Measurements from ENCODE around the gene NEURL1B.
A peak's percentile ranks its signal among the peaks of the same experiment; 100 is the strongest.

Gene NEURL1B

DNA sequence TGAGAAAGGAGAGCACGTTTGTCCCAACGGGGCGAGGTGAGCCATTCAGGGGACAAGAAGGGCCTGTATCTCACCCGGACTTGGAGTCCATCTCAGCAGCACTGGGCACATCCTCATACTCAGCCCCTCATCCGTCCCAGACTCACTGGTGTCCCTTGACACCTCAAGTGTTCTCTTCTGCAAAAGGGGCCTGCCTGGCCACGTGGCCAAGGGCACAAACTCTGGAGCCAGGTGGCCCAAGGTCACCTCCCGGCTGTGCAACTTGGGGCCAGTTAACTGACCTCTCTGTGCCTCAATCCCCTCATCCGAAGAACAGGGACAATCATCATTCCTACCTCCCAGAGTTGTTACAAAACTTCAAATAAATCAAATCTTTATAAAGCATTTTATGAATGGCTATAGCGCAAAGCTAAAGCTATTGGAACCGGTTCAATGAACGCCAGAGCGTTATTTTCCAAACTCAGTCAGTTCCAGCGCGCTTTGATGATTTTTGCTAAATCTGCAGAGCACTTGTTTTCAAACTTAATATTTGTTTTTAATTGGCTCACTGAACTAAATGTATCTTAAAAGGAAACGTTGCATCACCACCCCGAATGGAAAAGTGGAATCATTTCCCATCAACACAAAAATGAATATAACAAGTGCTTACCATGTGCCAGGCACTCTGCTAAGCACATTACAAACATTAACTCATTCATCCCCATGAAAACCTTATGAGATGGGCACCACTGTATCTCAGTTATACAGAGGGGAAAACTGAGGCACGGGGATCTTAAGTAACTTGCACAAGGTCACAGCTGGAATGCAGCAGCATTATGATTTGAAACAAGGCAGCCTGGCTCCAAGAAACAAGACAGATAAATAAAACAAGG is 80.6 kb downstream of the NEURL1B start:
- peak overlapping the region; percentile 17 for H3K4me3 Mint-ChIP-seq

DNA sequence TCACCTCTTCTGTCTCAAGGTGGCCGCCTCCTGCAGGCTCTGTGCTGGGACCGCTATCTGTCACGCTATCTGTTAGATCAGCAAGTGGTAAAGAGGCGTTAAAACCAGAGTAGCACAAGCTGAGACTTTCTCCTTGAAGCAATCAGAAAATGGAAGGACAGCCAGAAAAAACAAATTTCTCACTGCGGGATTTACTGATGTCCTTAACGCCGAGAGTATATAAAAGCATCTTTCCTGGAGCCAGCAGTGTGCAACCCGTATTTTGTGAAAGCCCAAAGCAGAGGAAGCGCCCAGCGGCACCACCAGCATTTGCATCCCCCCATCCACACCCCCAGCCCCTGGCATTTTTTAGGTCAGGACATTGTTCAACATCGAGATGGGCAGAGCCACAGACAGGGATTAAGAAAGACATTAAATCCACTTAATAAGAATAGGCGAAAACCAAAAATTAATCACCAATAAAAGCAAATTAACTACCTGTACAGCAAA is 81.3 kb downstream of the NEURL1B start:
- peak overlapping the region; percentile 59 for H3K27ac Mint-ChIP-seq
- H3K27me3 Mint-ChIP-seq = no peaks in the 10 kb centered on the region
- no peaks in the 10 kb centered on the region for H3K9me3 Mint-ChIP-seq
- peaks cover 18% of the 10 kb centered on the region for H3K4me1 Mint-ChIP-seq (ENCODE audit: low read depth)
- peak overlapping the region; percentile 11 for H3K4me3 Mint-ChIP-seq
- no peaks in the 10 kb centered on the region for H3K36me3 Mint-ChIP-seq (ENCODE audit: low read depth)

More for the DNA sequence above, 80.6 kb downstream of the NEURL1B start:
- H3K27me3 Mint-ChIP-seq = no peaks in the 10 kb centered on the region
- peak overlapping the region; percentile 62 for H3K27ac Mint-ChIP-seq
- H3K4me1 Mint-ChIP-seq (ENCODE audit: low read depth) = peaks cover 18% of the 10 kb centered on the region
- H3K9me3 Mint-ChIP-seq = no peaks in the 10 kb centered on the region
- H3K36me3 Mint-ChIP-seq (ENCODE audit: low read depth) = no peaks in the 10 kb centered on the region

DNA sequence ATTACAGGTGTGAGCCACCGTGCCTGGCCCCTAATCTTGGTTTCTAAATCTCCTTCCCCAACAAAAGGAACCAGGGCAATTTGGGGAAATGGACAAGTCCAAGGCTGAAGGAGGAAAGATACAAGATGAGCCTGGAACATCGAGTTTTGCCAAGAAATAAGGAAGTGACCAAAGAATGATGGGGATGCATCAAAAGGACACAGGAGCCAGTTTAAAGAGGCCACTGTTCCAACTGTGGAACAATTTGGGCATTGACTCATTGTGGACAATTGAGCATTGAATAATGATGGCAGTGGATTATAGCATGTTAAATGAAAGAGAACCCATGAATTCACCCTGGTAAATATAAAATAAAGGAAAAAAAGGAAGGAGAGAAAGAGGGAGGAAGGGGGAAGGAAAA is 82.4 kb downstream of the NEURL1B start:
- H3K9me3 Mint-ChIP-seq = no peaks in the 10 kb centered on the region

DNA sequence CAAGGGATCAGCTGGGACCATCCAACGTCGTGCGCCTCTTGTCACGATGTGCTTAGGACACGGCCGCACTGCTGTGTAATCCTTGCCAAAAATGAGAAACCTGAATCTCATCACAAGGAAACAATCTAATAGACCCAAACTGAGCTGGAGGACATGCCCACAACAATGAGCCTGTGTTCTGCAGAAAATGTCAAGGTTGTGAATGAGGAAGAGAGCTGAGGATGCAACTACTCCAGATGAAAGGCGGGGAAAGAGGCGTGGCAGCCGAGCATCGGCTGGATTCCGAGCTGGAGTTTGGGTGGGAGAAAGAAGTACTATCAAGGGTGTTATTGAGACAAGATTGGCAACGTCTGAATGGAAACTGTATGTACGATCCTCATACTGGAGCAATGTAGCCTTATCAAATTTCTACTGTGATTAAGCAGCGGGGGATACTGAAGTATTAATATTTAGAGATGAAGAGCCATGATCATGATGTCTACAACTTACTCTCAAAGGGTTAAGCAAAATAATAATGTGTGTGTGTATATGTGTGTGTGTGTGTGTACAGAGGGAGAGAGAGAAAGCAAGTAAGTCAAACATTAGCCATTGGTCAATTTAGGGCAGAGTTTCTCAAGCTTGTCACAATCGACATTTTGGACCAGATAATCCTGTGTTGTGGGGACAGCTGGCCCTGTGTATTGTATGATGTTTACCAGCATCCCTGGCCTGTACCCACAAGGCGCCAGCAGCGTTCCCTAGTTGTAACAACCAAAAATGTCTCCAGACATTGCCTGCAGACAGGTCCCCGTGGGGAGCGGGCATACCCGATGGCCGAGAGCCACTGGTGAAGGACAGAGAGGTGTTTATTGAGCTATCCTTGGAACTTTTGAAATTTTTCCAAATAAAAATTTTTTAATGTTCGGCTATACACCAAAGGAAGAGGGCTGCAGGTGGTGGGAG is 83.5 kb downstream of the NEURL1B start:
- H3K9me3 Mint-ChIP-seq = no peaks in the 10 kb centered on the region
- no peak overlapping the region for H3K27ac Mint-ChIP-seq
- H3K36me3 Mint-ChIP-seq (ENCODE audit: low read depth) = no peaks in the 10 kb centered on the region
- no peaks in the 10 kb centered on the region for H3K27me3 Mint-ChIP-seq
- H3K4me3 Mint-ChIP-seq = no peak overlapping the region
- peaks cover 18% of the 10 kb centered on the region for H3K4me1 Mint-ChIP-seq (ENCODE audit: low read depth)

More for the DNA sequence above, 82.4 kb downstream of the NEURL1B start:
- no peaks in the 10 kb centered on the region for H3K36me3 Mint-ChIP-seq (ENCODE audit: low read depth)
- H3K4me1 Mint-ChIP-seq (ENCODE audit: low read depth) = peaks cover 18% of the 10 kb centered on the region
- H3K27ac Mint-ChIP-seq = no peak overlapping the region
- H3K27me3 Mint-ChIP-seq = no peaks in the 10 kb centered on the region
- no peak overlapping the region for H3K4me3 Mint-ChIP-seq

DNA sequence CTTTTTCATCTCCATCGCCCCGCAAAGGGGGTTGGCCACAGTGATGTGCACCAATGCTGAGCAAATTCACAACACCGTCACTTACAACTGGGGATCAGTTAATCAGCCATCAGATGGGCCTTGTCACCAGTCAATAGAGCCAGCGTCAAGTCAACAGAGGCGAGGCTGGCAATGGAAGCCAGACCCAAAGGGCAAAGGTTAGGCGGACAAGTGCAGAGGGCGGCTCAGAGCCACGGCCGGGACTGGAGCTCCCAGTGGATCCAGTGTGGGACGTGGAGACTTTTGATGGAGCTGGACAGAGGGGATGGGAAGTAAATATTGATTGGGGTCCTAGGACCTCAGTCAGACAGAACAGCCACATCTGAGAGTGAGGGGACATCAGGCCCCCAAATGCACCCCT is 84.2 kb downstream of the NEURL1B start:
- H3K36me3 Mint-ChIP-seq (ENCODE audit: low read depth) = no peaks in the 10 kb centered on the region
- no peak overlapping the region for H3K27ac Mint-ChIP-seq
- H3K27me3 Mint-ChIP-seq = no peaks in the 10 kb centered on the region
- peaks cover 18% of the 10 kb centered on the region for H3K4me1 Mint-ChIP-seq (ENCODE audit: low read depth)
- no peak overlapping the region for H3K4me3 Mint-ChIP-seq
- H3K9me3 Mint-ChIP-seq = no peaks in the 10 kb centered on the region

DNA sequence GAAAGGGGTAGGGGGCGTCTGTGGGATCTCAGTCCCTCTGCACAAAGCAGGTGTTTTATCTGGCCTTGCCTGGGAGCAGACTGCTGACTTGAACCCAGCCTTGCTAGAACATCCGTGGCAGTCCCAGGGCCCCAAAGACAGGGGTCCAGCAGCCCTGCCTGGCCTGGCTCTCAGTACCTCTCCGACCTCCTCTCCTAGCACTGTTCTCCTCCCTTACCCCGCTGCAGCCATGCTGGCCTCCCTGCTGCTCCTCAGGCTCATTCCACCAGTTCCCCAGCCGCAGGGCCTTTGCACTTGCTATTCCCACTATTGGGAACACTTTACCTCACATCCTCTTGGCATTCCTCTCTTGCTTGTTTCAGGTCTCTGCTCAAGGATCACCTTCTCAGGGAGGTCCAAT is 84.7 kb downstream of the NEURL1B start:
- no peaks in the 10 kb centered on the region for H3K9me3 Mint-ChIP-seq
- no peak overlapping the region for H3K27ac Mint-ChIP-seq
- H3K36me3 Mint-ChIP-seq (ENCODE audit: low read depth) = no peaks in the 10 kb centered on the region
- H3K4me1 Mint-ChIP-seq (ENCODE audit: low read depth) = peaks cover 18% of the 10 kb centered on the region
- H3K27me3 Mint-ChIP-seq = no peaks in the 10 kb centered on the region
- H3K4me3 Mint-ChIP-seq = no peak overlapping the region

DNA sequence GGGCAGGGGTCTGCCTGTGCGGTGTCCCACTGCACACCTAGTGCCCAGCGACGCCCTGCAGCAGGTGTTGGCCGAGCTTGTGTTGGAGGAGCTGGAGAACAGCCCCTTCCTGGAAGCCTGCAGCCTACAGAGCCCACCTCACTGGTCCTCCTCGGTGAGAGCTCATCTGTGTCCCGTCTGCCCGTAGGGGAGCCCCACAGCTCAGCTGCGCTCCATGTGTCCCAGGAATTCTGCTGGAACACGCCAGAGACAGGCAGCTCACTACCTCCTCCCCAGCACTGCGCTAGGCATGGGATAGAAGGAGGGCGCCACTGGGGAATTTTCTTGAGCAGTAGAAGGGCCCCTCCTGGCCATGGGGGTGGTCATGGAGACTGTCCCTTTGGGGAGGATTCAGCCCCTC is 85.9 kb downstream of the NEURL1B start:
- peaks cover 9% of the 10 kb centered on the region for H3K4me1 Mint-ChIP-seq (ENCODE audit: low read depth)
- H3K27ac Mint-ChIP-seq = no peak overlapping the region

DNA sequence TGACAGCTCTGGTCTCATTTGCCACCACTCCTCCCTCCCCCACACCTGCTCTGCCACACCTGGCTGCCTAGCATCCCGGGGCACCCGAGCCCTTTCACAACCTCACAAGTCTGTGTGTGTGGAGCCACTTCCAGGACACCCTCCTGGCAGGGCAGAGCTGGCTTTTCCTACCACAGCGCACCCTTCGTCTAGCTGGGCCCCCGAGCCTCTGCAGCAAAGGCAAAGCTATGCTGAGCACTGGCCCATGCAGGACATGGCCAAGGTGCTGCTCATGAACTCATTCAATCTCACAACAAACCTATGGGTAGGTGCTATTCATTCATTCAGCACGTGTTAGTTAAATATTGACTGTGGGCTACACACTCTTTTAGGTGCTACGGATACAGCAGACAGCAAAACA is 86.5 kb downstream of the NEURL1B start:
- Mint-ChIP-seq H3K27ac (no peak overlapping the region), H3K36me3 (ENCODE audit: low read depth) (no peaks in the 10 kb centered on the region), H3K4me3 (no peak overlapping the region), H3K9me3 (no peaks in the 10 kb centered on the region), H3K27me3 (no peaks in the 10 kb centered on the region), H3K4me1 (ENCODE audit: low read depth) (peaks cover 3% of the 10 kb centered on the region)

More for the DNA sequence above, 85.9 kb downstream of the NEURL1B start:
- Mint-ChIP-seq H3K27me3 (no peaks in the 10 kb centered on the region), H3K4me3 (no peak overlapping the region), H3K9me3 (no peaks in the 10 kb centered on the region), H3K36me3 (ENCODE audit: low read depth) (no peaks in the 10 kb centered on the region)

DNA sequence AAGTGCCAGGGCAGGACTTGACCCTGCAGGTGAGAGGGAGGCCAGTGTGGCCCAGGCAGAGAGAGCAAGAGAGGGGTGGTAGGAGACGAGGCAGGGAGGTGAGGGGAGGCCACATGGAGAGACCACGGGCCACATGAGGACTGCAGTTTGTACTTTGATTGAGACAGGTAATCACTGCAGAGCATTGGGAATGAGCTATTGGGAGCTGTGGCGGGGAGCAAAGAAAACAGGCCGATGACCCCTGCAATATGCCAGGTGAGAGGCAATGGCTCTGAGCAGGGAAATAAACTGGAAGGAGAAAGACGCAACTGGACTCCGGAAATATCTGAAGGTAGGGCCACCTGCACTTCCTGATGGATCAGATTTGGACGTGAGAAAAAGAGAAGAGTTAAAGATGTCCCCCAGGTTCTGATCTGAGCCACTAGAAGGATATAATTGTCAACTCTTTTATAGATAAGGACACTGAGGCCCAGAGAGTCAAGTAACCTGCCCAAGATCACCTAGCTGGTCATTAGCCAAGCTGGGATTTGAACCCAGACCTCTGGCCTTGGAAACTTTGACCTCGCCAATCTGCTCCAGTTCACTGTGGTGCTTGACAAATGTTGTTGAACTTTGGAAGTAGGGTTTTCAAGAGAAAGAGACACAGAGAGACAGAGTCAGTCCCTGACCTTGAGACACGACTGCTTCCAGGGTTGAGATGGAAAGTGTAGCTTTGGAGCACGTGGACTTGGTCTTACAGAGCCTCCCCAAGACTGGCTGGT is 87.6 kb downstream of the NEURL1B start:
- Mint-ChIP-seq H3K9me3 (no peaks in the 10 kb centered on the region), H3K4me1 (ENCODE audit: low read depth) (no peaks in the 10 kb centered on the region), H3K4me3 (no peak overlapping the region), H3K36me3 (ENCODE audit: low read depth) (no peaks in the 10 kb centered on the region), H3K27me3 (no peaks in the 10 kb centered on the region), H3K27ac (no peak overlapping the region)

DNA sequence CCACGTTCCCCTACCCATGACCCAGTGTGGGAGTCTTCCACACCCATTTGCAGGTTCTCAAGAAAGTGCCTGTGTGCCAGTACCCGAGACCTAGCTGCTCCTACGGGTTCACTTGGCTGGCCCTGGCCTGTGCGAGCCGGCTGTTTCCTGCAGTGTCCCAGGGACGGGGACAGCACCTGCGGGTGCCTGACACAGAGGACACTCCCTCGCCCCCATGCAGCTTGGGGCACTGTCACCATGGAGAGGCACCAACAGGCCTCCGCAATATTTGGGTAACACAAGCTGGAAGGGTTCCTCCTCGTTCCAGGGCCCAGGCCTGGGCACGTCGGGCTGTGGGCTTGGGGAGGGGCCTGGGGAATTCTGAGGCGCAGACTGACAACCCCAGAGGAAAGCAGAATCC is 88.5 kb downstream of the NEURL1B start:
- no peak overlapping the region for H3K4me3 Mint-ChIP-seq
- no peaks in the 10 kb centered on the region for H3K36me3 Mint-ChIP-seq (ENCODE audit: low read depth)
- H3K27ac Mint-ChIP-seq = no peak overlapping the region
- H3K27me3 Mint-ChIP-seq = no peaks in the 10 kb centered on the region
- no peaks in the 10 kb centered on the region for H3K4me1 Mint-ChIP-seq (ENCODE audit: low read depth)
- no peaks in the 10 kb centered on the region for H3K9me3 Mint-ChIP-seq

DNA sequence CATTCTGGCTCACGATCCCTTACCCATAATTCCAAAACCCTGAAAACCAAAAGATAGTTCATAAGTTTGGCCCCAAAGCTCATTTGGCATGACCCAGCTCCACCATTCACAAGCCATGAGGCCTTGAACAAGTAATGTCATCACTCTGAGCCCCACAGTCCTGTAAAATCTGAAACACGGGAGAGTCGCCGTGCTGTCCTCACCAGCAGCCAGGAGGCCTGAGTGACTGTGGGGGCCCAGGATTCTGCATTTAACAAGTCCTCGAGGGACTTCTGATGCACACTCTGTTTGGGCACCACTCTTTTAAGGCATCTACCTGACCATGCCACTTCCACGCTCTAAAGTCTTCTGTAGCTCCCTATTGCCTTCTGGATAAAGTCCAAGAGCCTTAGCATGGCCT is 89.2 kb downstream of the NEURL1B start:
- Mint-ChIP-seq H3K9me3 (no peaks in the 10 kb centered on the region), H3K27ac (no peak overlapping the region), H3K4me1 (ENCODE audit: low read depth) (no peaks in the 10 kb centered on the region), H3K36me3 (ENCODE audit: low read depth) (no peaks in the 10 kb centered on the region), H3K4me3 (no peak overlapping the region), H3K27me3 (no peaks in the 10 kb centered on the region)

DNA sequence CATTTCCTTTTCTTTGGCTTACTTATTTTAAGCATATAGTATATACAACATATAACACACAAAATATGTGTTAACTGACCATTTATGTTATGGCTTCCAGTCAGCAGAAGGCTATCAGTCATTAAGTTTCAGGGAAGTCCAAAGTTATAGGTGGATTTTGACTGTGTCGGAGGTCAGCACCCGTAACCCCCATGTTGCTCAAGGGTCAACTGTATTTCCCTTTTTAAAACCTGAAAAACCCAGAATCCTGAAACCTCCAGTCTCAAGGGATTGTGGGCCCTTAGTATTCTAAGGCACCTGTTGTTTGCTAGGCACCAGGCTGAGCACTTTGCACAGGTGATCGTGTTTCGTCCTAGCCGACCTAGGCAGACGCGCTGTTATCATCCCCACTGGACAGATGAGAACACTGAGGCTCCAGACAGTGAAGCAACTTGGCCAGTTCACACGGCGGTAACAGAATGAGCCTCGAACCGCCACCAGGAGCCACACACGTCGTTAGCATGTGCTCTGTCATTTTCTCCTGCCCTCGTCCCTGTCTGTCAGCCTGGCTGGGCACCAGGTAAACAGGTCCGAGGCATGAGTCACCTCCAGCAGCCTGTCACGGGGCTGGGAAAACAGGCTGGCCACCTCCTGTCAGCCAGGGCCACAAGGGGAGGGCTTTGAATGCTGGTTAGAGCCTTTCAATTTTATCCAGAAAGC is 90.1 kb downstream of the NEURL1B start:
- Mint-ChIP-seq H3K9me3 (no peaks in the 10 kb centered on the region), H3K36me3 (ENCODE audit: low read depth) (no peaks in the 10 kb centered on the region), H3K27ac (no peak overlapping the region), H3K4me3 (no peak overlapping the region), H3K4me1 (ENCODE audit: low read depth) (no peaks in the 10 kb centered on the region), H3K27me3 (no peaks in the 10 kb centered on the region)

DNA sequence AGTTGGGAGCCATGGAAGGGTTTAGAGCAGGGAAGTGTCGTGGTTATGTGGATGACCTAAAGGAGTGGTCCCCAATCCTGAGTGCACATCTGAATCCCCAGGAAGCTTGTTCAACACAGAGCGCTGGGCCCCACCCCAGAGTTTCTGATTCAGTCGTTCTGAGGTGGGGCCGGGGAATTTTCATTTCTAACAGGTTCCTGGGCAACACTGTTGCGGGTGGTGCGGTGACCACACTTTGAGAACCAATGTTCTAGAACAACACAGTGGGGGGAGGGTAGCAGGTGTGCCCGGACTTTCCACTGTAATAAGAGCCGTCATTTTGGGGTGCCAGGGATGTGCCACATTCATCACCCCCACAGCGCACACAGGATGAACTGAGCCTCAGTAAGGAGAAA is 90.6 kb downstream of the NEURL1B start:
- no peak overlapping the region for H3K27ac Mint-ChIP-seq
- no peaks in the 10 kb centered on the region for H3K9me3 Mint-ChIP-seq
- H3K4me1 Mint-ChIP-seq (ENCODE audit: low read depth) = no peaks in the 10 kb centered on the region

DNA sequence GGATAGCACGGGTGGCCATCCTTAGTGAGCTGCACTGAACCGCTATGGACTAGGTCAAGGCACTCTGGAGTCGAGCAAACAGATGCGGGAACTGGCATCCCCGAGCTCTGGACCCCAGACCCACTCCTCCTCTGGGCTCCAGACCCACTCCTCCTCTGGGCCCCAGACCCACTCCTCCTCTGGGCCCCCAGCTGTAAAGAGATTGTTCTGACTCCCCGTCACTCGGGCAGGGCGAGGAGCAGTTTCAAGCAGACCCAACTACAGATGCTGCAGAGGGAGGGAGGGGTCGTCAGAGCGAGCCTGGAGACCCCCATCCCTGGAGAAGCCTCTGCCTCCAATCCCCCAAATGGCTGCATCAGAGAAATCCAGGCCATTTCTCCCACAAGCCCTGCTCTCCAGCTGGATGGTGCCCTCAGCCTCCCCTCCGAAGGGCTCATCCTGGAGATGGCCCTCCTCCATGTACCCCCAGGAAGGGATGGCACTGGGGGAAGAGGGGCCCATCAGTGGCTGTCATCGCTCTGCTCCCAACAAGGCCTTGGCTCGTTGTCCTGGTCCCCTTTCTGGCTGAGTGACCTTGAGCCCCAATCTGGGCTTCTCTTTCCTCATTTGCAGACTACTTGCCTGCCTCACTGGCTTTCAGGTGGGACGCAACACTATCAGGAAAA is 91.3 kb downstream of the NEURL1B start:
- Mint-ChIP-seq H3K9me3 (no peaks in the 10 kb centered on the region), H3K27me3 (no peaks in the 10 kb centered on the region), H3K4me3 (no peak overlapping the region), H3K36me3 (ENCODE audit: low read depth) (no peaks in the 10 kb centered on the region), H3K27ac (no peak overlapping the region), H3K4me1 (ENCODE audit: low read depth) (no peaks in the 10 kb centered on the region)

More for the DNA sequence above, 90.6 kb downstream of the NEURL1B start:
- Mint-ChIP-seq H3K36me3 (ENCODE audit: low read depth) (no peaks in the 10 kb centered on the region), H3K4me3 (no peak overlapping the region), H3K27me3 (no peaks in the 10 kb centered on the region)
